HFFc6 (cell line): ENCODE results near the gene THUMPD1. TPM values are rescaled to one million over a fixed set of nuclear protein-coding genes. Genes with fewer than 3 reads are reported as not detected.
"Not testable (repeated sequence)": the region's sequence is repeated elsewhere in the genome, so short reads cannot be mapped to it uniquely, and the experiment has no call there.

ENCODE experiments used
- DNase-seq: peaks from one replicate; pipeline ENCODE4 v3.0.0-alpha.2; 2018
- H3K27ac Mint-ChIP-seq: 2 replicates; pipeline ENCODE4 v1.8.0; 2020; ENCODE audit warnings: mild to moderate bottlenecking, mixed read lengths
- H3K27me3 Mint-ChIP-seq: 2 replicates; pipeline ENCODE4 v1.8.0; 2021; ENCODE audit warnings: mild to moderate bottlenecking, moderate library complexity, mixed read lengths; ENCODE audit not compliant: insufficient read depth
- H3K36me3 Mint-ChIP-seq: 2 replicates; pipeline ENCODE4 v1.8.0; 2021; ENCODE audit warnings: low read depth, mixed read lengths
- H3K4me1 Mint-ChIP-seq: 2 replicates; pipeline ENCODE4 v1.8.0; 2020; ENCODE audit warnings: low read depth, mixed read lengths
- H3K4me3 Mint-ChIP-seq: 2 replicates; pipeline ENCODE4 v1.8.0; 2020; ENCODE audit warnings: mild to moderate bottlenecking, moderate library complexity, mixed read lengths
- H3K9me3 Mint-ChIP-seq: 2 replicates; pipeline ENCODE4 v1.8.0; 2020; ENCODE audit warnings: mild to moderate bottlenecking, mixed read lengths
- total RNA-seq, 6 experiments: library from RNA; stranded (reverse); fragmentation: NEBNext Ultra II Directional; extraction: Animal tissue kit (Norgen Biotek cat#: 25700); gene quantifications; 2 replicates in 1 of 6; 3 replicates in 5 of 6; pipeline ENCODE4 v1.2.3, GENCODE V29; 2021
- TF ChIP-seq, protein P1 (sequence below): fragments of 200-600 bp; sonication (generic); IDR thresholded peaks from 2 replicates; pipeline ENCODE4 v1.5.0; 2021; ENCODE audit warnings: antibody characterized with exemption, mild to moderate bottlenecking

Gene THUMPD1
- total RNA-seq, 6 experiments from 2014 or later, result 21.9 to 26.1 (median 24.3) TPM

DNA sequence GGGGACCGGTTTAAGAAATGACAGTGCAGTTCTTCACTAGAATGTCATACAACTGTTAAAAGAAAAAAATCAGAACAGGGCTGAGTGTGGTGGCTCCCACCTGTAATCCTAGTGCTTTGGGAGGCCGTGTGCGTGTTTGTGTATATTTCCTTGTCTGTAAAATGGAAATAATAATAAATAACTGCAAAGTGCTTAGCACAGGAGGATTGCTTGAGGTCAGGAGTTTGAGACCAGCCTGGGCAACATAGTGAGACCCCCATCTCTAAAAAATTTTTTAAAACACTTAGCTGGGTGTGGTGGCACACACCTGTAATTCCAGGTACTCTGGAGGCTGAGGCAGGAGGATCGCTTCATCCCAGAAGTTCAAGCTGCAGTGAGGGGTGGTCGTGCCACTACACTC is 24.7 kb upstream of the THUMPD1 start:
- DNase-seq, result no peak
- Mint-ChIP-seq H3K27me3 (peaks cover 11% of the 10 kb centered on the region), H3K4me1 (peaks cover 13% of the 10 kb centered on the region), H3K36me3 (no peaks in the 10 kb centered on the region), H3K4me3 (no peak overlapping the region), H3K9me3 (no peaks in the 10 kb centered on the region), H3K27ac (no peak overlapping the region)
- TF ChIP-seq, protein P1, sequence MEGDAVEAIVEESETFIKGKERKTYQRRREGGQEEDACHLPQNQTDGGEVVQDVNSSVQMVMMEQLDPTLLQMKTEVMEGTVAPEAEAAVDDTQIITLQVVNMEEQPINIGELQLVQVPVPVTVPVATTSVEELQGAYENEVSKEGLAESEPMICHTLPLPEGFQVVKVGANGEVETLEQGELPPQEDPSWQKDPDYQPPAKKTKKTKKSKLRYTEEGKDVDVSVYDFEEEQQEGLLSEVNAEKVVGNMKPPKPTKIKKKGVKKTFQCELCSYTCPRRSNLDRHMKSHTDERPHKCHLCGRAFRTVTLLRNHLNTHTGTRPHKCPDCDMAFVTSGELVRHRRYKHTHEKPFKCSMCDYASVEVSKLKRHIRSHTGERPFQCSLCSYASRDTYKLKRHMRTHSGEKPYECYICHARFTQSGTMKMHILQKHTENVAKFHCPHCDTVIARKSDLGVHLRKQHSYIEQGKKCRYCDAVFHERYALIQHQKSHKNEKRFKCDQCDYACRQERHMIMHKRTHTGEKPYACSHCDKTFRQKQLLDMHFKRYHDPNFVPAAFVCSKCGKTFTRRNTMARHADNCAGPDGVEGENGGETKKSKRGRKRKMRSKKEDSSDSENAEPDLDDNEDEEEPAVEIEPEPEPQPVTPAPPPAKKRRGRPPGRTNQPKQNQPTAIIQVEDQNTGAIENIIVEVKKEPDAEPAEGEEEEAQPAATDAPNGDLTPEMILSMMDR, result no peak

DNA sequence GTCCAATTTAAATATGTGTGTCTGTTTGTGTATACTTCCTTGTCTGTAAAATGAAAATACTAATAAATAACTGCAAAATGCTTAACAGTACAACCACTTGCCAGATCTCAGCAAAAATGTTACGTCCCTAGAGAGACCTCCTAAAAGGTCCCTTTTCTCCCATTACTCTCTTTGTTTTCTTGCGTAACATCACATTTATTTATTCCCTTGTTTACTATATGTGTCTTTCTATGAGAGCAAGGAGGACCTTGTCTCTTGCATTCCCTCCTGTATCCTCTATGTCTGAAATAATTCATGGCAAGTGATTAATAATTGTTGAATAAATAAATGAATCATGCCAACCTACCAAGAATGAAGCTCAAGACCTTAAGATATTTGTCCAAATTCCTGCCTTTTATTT is 24.1 kb upstream of the THUMPD1 start:
- H3K9me3 Mint-ChIP-seq, result no peaks in the 10 kb centered on the region

DNA sequence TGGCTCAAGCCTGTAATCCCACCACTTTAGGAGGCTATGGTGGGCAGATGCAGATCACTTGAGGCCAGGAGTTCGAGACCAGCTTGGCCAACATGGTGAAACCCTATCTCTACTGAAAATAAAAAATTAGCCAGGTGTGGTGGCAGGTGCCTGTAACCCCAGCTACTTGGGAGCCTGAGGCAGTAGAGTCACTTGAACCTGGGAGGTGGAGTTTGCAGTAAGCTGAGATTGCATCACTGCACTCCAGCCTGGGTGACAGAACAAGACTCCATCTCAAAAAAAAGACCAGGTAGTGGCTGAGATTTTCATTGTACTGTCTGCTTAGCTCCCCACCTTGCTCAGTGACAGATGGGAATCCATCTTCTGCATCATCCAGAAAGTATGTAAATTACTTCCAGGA is 22.8 kb upstream of the THUMPD1 start:
- H3K36me3 Mint-ChIP-seq, DNase-seq, H3K27me3 Mint-ChIP-seq, H3K9me3 Mint-ChIP-seq, H3K4me3 Mint-ChIP-seq, H3K27ac Mint-ChIP-seq: not testable (repeated sequence)
- H3K4me1 Mint-ChIP-seq, result peaks cover 13% of the 10 kb centered on the region

More for the DNA sequence above, 24.1 kb upstream of the THUMPD1 start:
- Mint-ChIP-seq H3K27ac (no peak overlapping the region), H3K27me3 (peaks cover 6% of the 10 kb centered on the region), H3K36me3 (no peaks in the 10 kb centered on the region), H3K4me3 (no peak overlapping the region), H3K4me1 (peaks cover 13% of the 10 kb centered on the region)
- TF ChIP-seq, protein P1, result no peak
- no peak for DNase-seq

DNA sequence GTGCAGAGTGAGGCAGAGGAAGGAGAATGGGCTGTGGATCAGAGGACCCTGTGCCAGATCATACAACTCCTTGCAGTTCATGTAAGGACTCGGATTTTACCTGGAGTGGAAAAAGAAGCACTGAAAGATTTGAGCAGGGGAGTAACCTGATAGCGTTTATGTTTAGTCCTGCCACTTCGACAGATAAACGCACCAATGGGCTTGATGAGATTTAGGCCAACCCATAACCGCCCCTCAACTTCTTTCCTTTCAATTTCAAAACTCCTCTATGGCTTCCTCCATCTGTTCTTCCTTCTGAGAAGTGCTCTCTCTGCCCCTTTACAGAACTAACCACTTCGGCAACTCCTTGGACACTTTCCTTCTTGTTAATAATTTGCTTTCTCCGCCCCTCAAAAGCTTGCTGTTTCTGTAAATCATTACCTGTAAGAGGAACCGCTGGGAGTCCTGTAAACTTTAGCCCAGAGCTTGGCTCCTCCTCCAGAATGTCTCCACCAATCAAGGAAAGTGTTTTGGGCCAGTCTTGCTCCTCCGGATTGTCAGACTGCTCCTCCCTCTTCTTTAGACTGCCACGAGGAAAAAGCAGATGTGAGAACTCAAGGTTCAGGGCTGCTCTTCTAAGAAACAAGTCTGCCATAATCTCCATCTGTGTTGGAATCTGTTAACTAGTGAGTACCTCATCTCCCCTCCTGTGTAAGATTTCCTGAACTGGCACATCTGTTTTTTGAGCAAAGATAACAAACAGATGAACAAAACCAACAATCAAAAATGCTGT is 22.0 kb upstream of the THUMPD1 start, which contains the start of gene ACSM3:
ACSM3 (plus strand) TSS at position 554 of the 772 bp plus-strand sequence. CDS start 6,021 bp downstream, outside the sequence.
- peak; percentile 75 for DNase-seq
- peaks cover 13% of the 10 kb centered on the region for H3K4me1 Mint-ChIP-seq
- H3K36me3 Mint-ChIP-seq, result no peaks in the 10 kb centered on the region
- TF ChIP-seq, protein P1, result no peak
- H3K4me3 Mint-ChIP-seq, result peak within 1 kb of the TSS; percentile 96
- peak within 1 kb of the TSS; percentile 71 for H3K27ac Mint-ChIP-seq
- H3K9me3 Mint-ChIP-seq, result no peaks in the 10 kb centered on the region
- H3K27me3 Mint-ChIP-seq, result peaks cover 10% of the 10 kb centered on the region; the same call in 1 of the 2 replicates

DNA sequence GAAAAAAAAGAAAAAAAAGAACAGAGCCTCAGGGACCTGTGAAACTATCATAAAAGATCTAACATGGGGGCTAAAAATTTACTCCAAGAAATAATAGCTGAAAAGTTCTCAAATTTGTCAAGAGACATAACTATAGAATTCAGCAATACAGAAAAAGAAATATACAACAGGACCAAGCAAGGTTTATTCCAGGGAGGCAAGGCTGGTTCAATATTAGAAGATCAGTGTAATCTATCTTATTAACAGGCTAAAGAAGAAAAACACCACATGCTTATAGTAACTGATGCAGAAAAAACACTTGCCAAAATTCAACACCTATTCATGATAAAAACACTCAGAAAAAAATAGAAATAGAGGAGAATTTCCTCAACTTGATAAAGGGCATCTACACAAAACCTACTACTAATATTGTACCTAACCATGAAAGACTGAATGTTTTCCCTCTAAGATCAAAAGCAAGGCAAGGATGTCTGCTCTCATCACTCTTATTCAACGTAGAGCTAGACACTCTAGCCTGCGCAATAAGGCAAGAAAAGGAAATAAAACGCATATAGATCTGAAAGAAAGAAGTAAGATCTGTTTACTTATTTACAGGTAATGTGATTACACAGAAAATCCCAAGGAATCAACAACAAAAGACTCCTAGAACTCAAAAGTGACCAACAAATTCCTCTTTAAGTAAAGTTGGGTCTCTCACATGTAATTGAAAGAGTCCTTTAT is 20.9 kb upstream of the THUMPD1 start:
- TF ChIP-seq, protein P1, result no peak
- peak overlapping the region; percentile 96 for H3K4me3 Mint-ChIP-seq
- no peaks in the 10 kb centered on the region for H3K36me3 Mint-ChIP-seq
- H3K4me1 Mint-ChIP-seq, result peaks cover 13% of the 10 kb centered on the region
- H3K27me3 Mint-ChIP-seq, result peaks cover 10% of the 10 kb centered on the region; the same call in 1 of the 2 replicates
- no peaks in the 10 kb centered on the region for H3K9me3 Mint-ChIP-seq
- DNase-seq, result no peak
- H3K27ac Mint-ChIP-seq, result no peak overlapping the region

DNA sequence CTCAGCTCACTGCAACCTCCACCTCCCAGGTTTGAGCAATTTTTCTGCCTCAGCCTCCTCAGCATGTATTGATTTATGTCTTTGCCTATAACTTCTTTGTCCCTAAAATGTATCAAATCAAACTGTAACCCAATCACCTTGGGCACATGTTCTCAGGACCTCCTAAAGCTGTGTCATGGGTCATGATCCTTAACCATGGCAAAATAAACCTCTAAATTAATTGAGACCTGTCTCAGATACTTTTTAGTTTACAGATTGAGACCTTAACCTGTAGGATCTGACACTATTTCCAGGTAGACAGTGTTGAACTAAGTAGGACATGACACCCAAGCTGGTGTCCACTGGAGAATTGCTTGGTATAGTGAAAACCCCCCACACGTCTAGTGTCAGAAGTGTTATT is 19.6 kb upstream of the THUMPD1 start:
- H3K27ac Mint-ChIP-seq, result no peak overlapping the region
- H3K9me3 Mint-ChIP-seq, result no peaks in the 10 kb centered on the region
- no peak overlapping the region for H3K4me3 Mint-ChIP-seq
- peaks cover 10% of the 10 kb centered on the region; the same call in 1 of the 2 replicates for H3K27me3 Mint-ChIP-seq
- peaks cover 13% of the 10 kb centered on the region for H3K4me1 Mint-ChIP-seq
- H3K36me3 Mint-ChIP-seq, result no peaks in the 10 kb centered on the region
- DNase-seq, result no peak
- TF ChIP-seq, protein P1, result no peak
